ENCODE results near the gene CASZ1. TPM values are rescaled to one million over a fixed set of nuclear protein-coding genes. Genes with fewer than 3 reads are reported as not detected.

The CASZ1 gene
- total and polyA plus RNA-seq, 2 donors (not counting 3 experiments of a cell fraction or from before 2014, with no cell fraction given): 1.5 to 5.2 TPM

GRCh38 chr1:10663678-10664035 is 132.8 kb downstream of the CASZ1 start:
- Histone ChIP-seq H3K9me1 (replicated peaks; ENCODE audit: control insufficient read depth, extremely low read depth, insufficient read depth, low read length) (no peaks in the 10 kb centered on the region), H3K4me3 (replicated peaks in 1 of 3; ENCODE audit: insufficient read depth in 1 of 3, low read depth in 1 of 3, low read length in 3 of 3) (no peak overlapping the region), H3K27ac (ENCODE audit: insufficient read depth, low read depth, low read length) (no peak overlapping the region), H3K9me3 (replicated peaks; ENCODE audit: control insufficient read depth, insufficient read depth, low read length) (no peaks in the 10 kb centered on the region), H3K4me1 (ENCODE audit: control insufficient read depth, extremely low read depth, insufficient read depth, low read length) (no peaks in the 10 kb centered on the region), H4K20me1 (replicated peaks; ENCODE audit: control insufficient read depth, extremely low read depth, insufficient read depth, low read length) (no peaks in the 10 kb centered on the region), H3K4me2 (ENCODE audit: insufficient read depth, low read length) (no peak overlapping the region), H3K79me2 (ENCODE audit: control insufficient read depth, insufficient read depth, low read length) (no peaks in the 10 kb centered on the region), H3K27me3 (ENCODE audit: control insufficient read depth in 2 of 2, insufficient read depth in 2 of 2, low read length in 2 of 2) (no peaks in the 10 kb centered on the region), H3K36me3 (ENCODE audit: control insufficient read depth in 2 of 2, extremely low read depth in 1 of 2, insufficient read depth in 2 of 2, low read length in 2 of 2) (no peaks in the 10 kb centered on the region), H3K9ac (replicated peaks; ENCODE audit: extremely low read depth, insufficient read depth, low read length) (no peak overlapping the region), H2AFZ (ENCODE audit: low read depth, low read length) (no peak overlapping the region)
- no TSS peak for BruUV-seq (replicated peaks)
- FAIRE-seq: no peak
- ChIA-PET CTCF (no interaction called here), POLR2A (no interaction called here)
- TF ChIP-seq GATA2 (IDR thresholded peaks at IDR 0.05; ENCODE audit: insufficient read depth, insufficient read length, low read depth, low read length): no peak
- TF ChIP-seq CTCF (IDR thresholded peaks at IDR 0.05; ENCODE audit: extremely low read depth in 1 of 2, insufficient read depth in 1 of 2, low read depth in 1 of 2, low read length in 2 of 2): no peak
- TF ChIP-seq MYC (IDR thresholded peaks at IDR 0.05; ENCODE audit: low read depth, low read length): no peak
- TF ChIP-seq EZH2 (IDR thresholded peaks at IDR 0.05; ENCODE audit: borderline replicate concordance, low read depth, low read length, severe bottlenecking): no peak
- no peak for TF ChIP-seq POLR2AphosphoS5 (IDR thresholded peaks at IDR 0.05; ENCODE audit: insufficient read depth, low read depth, low read length)
- no peak for TF ChIP-seq JUN (IDR thresholded peaks at IDR 0.05; ENCODE audit: borderline replicate concordance, insufficient read depth, insufficient read length, low read depth)
- no peak for TF ChIP-seq MAX (IDR thresholded peaks at IDR 0.05; ENCODE audit: insufficient read depth, insufficient read length)
- TF ChIP-seq FOS (IDR thresholded peaks at IDR 0.05; ENCODE audit: borderline replicate concordance, insufficient read depth, low read length): no peak
- no peak for TF ChIP-seq POLR2A (IDR thresholded peaks at IDR 0.05; ENCODE audit: low read depth, low read length)
- no peak for DNase-seq (ENCODE audit: low read depth, low spot score)
- intact Hi-C loops (cut with micrococcal nuclease) (no loop called here), dilution Hi-C loops (cut with MboI; ENCODE audit: extremely low pct_ligation_motif_present, low sequenced_read_pairs) (no loop called here)
